ENCODE data around the gene QKI.
"Not testable (repeated sequence)": the region's sequence is repeated elsewhere in the genome, so short reads cannot be mapped to it uniquely, and the experiment has no call there.

The QKI gene

GRCh38 chr6:163444077-163444476 lies 29.6 kb downstream of the QKI start:
- no peak for DNase-seq

DNA sequence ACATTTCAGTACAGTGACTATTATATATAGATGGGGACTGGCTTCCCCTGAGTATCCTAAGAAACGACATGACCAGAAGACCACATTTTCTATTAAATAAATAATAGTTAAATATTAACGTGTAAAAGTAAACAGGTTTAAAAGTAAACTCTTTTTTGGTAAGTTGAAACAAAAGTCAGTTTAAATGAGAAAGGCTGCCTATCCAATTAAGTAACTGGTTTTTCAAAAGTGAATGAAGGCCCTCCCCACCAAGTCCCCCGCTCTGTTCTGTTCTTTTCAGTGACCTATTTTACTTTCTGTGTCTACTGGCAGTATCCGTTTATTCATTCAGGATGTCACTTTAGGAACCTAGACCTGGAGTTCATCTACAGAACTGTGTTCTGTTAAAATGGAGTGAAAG lies 32.0 kb downstream of the QKI start:
- no peak for DNase-seq

GRCh38 chr6:163449076-163449475 lies 34.6 kb downstream of the QKI start:
- no peak for DNase-seq

GRCh38 chr6:163454425-163454824 lies 39.9 kb downstream of the QKI start:
- no peak for DNase-seq

- no peak for DNase-seq
These were observed 41.0 kb downstream of the QKI start for GRCh38 chr6:163455552-163455951.

DNA sequence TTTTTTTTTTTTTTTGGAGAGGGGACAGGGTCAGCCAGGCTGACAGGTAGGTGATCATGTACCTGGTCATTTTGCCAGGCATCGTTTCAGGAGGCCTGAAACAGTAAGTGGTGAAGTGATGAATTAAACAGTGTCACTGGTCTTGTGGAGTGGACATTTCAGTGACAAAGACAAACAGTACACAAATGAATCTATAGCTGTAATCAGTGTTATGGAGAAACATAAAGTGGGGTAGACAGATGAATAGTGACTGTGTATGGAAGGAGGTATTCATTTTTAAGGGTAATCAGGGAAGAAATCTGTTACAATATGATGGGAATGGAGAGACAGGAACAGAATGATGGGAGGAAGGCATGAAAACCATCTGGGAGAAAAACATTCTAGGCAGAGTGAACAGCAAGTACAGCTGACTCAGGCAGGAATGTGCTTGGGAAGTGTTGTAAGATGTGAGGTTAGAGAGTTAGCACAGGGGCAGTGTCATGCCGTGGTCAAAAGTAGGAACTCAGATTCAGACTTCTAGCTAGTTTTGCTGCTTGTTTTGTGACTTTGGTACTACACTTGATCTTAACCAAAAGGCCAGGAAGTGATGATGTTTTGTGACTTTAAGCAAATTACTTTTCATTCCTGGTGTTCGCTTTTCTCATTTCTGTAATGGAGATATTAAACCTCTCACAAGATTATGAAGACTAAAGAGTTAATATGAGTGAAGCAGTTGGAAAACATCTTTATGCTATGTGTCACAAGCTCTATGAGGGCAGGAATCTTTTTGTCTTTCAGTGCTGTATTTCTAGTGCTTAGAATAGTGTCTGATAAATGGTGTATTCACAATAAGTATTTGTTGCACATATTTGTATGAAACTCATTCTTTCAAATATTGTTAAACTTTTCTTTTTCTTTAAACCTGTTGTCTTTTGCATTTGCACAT lies 43.4 kb downstream of the QKI start:
- no peak for DNase-seq

DNA sequence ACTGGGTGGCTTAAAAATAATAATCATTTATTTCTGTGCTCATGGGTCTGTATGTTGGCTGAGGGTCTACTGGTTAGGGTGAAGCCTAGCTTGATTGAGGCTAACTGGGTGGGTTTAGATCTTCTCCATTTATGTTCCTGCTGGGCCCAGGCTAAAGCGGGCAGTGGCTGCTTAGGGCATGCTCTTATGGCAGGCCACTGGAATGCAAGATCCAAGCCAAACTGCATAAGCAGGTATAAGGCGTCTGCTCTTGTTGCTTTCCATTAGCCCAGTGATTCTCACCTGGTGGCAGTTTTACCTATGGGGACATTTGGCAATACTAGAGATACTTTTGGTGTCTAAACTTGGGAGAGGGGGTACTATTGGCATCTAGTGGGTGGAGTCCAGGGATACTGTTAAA lies 44.5 kb downstream of the QKI start:
- DNase-seq: no peak

GRCh38 chr6:163459536-163459935 lies 45.0 kb downstream of the QKI start:
- DNase-seq: no peak

DNA sequence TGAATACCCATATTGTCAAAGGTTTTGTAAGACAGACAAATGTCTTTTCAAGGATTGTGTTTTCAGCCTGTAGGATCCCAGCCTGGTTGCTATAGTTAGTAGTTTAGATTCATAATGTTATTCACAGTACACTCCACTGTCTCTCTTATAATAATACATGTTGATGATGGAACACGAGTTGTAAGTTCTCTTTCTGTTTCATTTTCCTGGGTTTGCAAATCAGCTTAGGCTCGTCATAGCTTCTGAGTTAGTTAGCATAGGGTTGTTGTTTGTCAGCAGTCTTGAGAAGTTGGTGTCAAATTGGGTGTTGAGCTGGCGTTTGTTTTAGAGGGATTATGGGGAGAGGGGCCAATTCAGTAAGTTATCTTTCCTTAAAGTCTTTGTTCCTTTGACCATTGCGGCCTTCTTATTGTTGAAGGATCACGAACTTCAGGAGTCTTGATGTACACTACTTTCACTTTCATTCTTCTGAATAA lies 45.8 kb downstream of the QKI start:
- DNase-seq: no peak

- no peak for DNase-seq
These were observed 47.2 kb downstream of the QKI start for GRCh38 chr6:163461696-163462095.

DNA sequence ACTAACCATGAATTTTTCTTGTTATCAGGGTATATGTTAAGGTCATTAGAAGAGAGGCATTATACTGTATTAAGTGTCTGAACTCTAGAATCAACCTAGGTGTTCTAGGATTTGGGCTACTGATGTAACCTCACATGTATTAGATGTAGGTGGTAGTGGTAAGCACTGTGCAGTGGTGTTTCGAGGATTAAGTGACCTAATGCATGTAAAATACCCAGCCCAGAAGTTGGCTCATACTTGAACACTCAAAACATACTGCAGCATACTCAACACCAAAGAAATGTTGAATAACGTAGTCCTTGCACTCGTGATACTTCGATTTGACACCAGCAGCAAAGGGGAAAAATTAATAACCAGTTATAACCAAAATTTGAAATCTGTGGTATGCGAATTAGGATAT lies 48.7 kb downstream of the QKI start:
- no peak for DNase-seq

- DNase-seq: no peak
These were observed 49.3 kb downstream of the QKI start for GRCh38 chr6:163463795-163464194.

DNA sequence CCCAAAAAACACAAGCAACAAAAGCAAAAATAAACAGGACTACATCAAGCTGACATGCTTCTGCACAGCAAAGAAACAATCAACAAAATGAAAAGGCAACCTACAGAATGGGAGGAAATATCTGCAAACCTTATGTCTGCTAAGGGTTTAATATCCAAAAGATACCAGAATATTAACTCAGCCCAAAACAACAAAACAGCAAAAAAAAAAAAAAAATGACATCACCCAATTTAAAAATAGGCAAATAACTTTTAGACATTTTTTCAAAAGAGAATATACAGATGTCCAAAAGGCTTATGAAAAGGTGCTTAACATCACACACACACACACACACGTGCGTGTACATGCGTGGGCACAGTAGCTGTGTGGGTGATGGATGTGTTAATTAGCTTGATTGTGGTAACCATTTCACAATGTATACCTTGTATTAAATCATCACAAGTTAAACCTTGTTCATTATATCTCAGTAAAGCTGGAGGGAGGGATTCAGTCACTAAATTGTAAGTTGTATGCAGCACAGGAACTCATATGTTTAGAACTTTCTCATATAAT lies 52.4 kb downstream of the QKI start:
- DNase-seq: no peak

GRCh38 chr6:163468738-163469137 lies 54.2 kb downstream of the QKI start:
- no peak for DNase-seq

GRCh38 chr6:163469459-163469985 lies 55.0 kb downstream of the QKI start:
- DNase-seq: no peak

GRCh38 chr6:163470611-163471010 lies 56.1 kb downstream of the QKI start:
- no peak for DNase-seq

GRCh38 chr6:163474581-163474980 lies 60.1 kb downstream of the QKI start:
- DNase-seq: no peak

GRCh38 chr6:163476946-163477345 lies 62.4 kb downstream of the QKI start:
- not testable (repeated sequence) for DNase-seq

GRCh38 chr6:163483107-163483506 lies 68.6 kb downstream of the QKI start:
- no peak for DNase-seq

DNA sequence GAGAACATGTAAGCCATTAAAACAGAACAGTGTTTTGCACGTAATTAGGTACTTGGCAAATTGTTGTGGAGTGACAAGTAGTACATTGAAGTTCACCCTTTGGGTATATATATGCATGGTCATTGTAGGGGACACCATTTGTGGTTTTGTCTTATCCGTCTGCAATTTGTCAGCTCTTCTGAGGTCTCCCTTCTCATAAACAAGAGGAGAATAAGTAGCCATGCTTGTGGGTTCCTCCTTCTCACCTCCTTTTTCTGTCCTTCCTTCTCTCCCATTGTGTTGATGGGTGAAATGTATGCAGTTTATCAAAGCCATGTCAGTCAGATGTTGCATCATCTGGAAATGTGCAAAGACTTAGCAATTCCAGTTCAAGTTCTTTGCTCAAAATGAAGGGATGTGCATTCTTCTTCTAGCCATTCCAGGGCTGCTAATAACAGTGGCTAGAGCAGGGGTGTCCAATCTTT lies 70.9 kb downstream of the QKI start:
- DNase-seq: no peak

GRCh38 chr6:163486821-163487220 lies 72.3 kb downstream of the QKI start:
- DNase-seq: no peak

- DNase-seq: no peak
These were observed 73.1 kb downstream of the QKI start for GRCh38 chr6:163487606-163488005.

GRCh38 chr6:163489584-163489983 lies 75.1 kb downstream of the QKI start:
- no peak for DNase-seq
